GM19240 (cell line): ENCODE measurements around the gene EVI5.

Experiments used
- DNase-seq: peaks from one replicate; pipeline ENCODE4 v3.0.0; 2011; ENCODE audit warnings: low spot score; ENCODE audit not compliant: insufficient read length

Gene EVI5

GRCh38 chr1:92784639-92785500, at the start of gene EVI5:
Gene EVI5, minus strand, starts transcription at chr1:92785108. Its CDS starts 48,562 bp downstream, at chr1:92736546.
- peak; percentile 71 for DNase-seq

GRCh38 chr1:92834617-92835016, 49.7 kb upstream of the EVI5 start:
- DNase-seq, result no peak

- DNase-seq, result no peak
These were observed 48.9 kb upstream of the EVI5 start for GRCh38 chr1:92833840-92834239.

GRCh38 chr1:92832537-92833114, 47.7 kb upstream of the EVI5 start:
- no peak for DNase-seq

GRCh38 chr1:92831762-92832536, 47.0 kb upstream of the EVI5 start, which contains the start of gene RPL5:
Gene RPL5, plus strand, starts transcription at chr1:92832040. Its CDS starts 75 bp downstream, at chr1:92832115.
- DNase-seq, result peak; percentile 95

- no peak for DNase-seq
These were observed 46.5 kb upstream of the EVI5 start for GRCh38 chr1:92831368-92831761.

GRCh38 chr1:92826792-92827191, 41.9 kb upstream of the EVI5 start:
- no peak for DNase-seq

GRCh38 chr1:92822879-92823278, 38.0 kb upstream of the EVI5 start:
- DNase-seq, result no peak

- DNase-seq, result no peak
These were observed 35.6 kb upstream of the EVI5 start for GRCh38 chr1:92820551-92820950.

GRCh38 chr1:92820024-92820423, 35.1 kb upstream of the EVI5 start:
- DNase-seq, result no peak

- peak; percentile 21 for DNase-seq
These were observed 33.3 kb upstream of the EVI5 start for GRCh38 chr1:92817986-92818764.

GRCh38 chr1:92817137-92817697, 32.3 kb upstream of the EVI5 start:
- no peak for DNase-seq

- no peak for DNase-seq
These were observed 31.8 kb upstream of the EVI5 start for GRCh38 chr1:92816732-92817131.

- no peak for DNase-seq
These were observed 23.5 kb upstream of the EVI5 start for GRCh38 chr1:92808381-92808780.

GRCh38 chr1:92805216-92805615, 20.3 kb upstream of the EVI5 start:
- no peak for DNase-seq

GRCh38 chr1:92804721-92805201, 19.9 kb upstream of the EVI5 start:
- DNase-seq, result peak; percentile 10

- no peak for DNase-seq
These were observed 18.4 kb upstream of the EVI5 start for GRCh38 chr1:92803140-92803887.

- DNase-seq, result no peak
These were observed 13.1 kb upstream of the EVI5 start for GRCh38 chr1:92797961-92798360.

- no peak for DNase-seq
These were observed 12.4 kb upstream of the EVI5 start for GRCh38 chr1:92797297-92797696.

- DNase-seq, result no peak
These were observed 10.3 kb upstream of the EVI5 start for GRCh38 chr1:92795166-92795565.
